KG1 (cell line): ENCODE results near the gene TMCO4.
"Not testable (repeated sequence)": the region's sequence is repeated elsewhere in the genome, so short reads cannot be mapped to it uniquely, and the experiment has no call there.

Source experiments
- DNase-seq: peaks from one replicate; lab custom pipeline; 2025; lab: John Stamatoyannopoulos, UW

TMCO4 gene

DNA sequence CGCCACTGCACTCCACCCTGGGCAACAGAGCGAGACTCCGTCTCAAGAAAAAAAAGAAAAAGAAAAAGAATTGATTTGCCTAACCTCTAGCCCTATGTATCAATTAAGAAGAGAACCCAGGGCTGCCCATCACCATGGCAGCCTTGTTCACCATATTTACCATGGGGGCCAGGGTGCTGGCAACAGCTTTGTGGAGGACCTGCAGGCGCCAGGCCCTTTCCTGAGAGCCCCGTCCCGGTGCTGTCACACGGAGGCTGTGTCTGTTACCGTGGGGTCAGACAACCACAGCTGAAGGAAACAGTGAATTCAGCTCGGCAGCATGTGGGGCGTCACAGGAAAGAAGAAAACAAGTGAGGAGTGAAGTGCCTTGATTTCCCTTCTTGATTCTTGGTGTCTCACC, 162.1 kb downstream of the TMCO4 start:
- no peak for DNase-seq

DNA sequence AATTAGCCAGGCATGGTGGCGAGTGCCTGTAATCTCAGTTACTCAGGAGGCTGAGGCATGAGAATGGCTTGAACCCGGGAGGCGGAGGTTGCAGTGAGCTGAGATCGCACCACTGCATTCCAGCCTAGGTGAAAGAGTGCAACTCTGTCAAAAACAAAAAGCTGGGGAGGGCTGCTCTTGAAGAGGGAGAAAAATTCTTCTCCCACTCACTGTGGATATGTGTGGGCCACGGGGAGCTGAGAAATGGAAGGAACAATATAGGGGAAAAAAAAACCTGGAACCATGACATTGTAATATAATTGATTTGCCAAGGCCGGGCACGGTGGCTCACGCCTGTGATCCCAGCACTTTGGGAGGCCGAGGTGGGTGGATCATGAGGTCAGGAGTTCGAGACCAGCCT, 163.0 kb downstream of the TMCO4 start:
- not testable (repeated sequence) for DNase-seq

DNA sequence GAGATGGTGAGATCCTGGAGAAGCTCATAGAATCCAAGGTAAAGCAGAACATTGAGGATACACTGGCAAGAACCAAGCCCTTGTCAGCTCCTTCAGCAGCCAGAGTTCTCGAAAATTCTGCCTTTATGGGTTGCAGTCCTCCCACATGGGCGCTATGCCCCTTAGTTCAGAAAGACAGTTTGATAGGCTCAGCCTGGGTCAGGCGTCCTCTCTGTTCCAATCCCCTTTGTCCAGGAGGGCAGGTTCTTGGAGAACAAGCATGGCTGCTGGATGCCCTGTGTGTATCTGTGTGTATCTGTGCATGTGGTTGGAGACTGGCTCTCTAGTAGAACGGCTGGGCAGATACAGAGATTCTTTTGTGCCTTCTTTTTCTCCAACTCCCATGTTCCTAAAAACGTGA, 163.7 kb downstream of the TMCO4 start:
- DNase-seq, result no peak

DNA sequence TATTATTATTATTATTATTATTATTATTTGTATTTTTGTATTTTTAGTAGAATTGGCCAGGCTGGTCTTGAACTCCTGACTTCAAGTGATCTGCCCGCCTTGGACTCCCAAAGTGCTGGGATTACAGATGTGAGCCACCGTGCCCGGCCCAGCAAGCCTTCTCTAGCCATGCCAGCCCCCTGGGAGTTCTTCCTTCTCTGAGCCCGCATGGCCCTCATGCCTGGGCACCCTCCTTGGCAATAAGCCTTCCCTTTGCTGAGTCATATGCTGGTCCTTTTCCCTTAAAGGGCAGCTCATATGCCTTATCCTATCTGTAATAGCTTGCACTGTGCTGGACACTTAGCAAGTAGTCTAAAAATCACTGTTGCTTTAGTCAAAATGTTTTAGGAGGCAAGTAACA, 164.1 kb downstream of the TMCO4 start:
- DNase-seq, result no peak

DNA sequence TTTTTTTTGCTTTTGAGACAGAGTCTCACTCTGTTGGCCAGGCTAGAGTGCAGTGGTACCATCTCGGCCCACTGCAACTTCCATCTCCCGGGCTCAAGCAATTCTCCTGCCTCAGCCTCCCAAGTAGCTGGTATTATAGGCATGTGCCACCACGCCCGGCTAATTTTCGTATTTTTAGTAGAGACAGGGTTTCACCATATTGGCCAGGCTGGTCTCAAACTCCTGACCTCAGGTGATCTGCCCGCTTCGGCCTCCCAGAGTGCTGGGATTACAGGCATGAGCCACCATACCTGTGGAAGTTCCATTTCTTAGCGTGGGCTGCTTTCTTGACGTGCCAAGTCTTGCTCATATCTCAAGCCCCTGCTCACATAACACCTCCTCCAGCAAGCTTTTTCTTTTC, 164.7 kb downstream of the TMCO4 start:
- not testable (repeated sequence) for DNase-seq

DNA sequence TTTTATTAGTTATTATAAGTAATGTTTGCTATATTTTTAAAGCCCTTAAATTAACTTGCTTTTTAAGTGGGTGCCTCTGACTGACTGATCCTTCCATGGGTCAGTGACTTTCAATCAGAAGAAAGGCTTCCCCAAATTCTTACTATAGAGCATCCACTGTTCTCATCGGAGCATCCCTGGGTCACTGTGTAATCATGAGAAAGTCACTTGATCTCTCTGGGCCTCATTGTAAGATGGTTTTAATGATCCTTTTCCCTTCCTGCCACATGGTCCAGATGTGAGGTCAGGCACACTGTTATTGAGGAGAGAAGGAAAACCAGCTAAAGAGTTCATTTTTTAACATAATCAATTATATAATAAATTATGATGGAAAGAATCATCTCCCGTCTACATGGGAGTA, 166.6 kb downstream of the TMCO4 start:
- DNase-seq, result no peak
